Spleen (tissue), 11 donors: Measurements from ENCODE around the gene NUP153. TPM values are rescaled to one million over a fixed set of nuclear protein-coding genes. Genes with fewer than 3 reads are reported as not detected.

Source experiments
- DNase-seq: peaks from one replicate; pipeline ENCODE4 v3.0.0-alpha.2; 2020
- H3K27ac ChIP-seq, 8 donors: fragments of 200-600 bp; sonication (generic) in 7 of 8; 1 replicate in 4 of 8; 2 replicates in 4 of 8; pipeline versions ENCODE4 v1.5.0 to v1.8.0; 2016 to 2021; ENCODE audit warnings: inconsistent platforms in 4 of 8, mild to moderate bottlenecking in 4 of 8, moderate library complexity in 1 of 8
- H3K27me3 ChIP-seq, 7 donors: fragments of 200-600 bp; sonication (generic) in 6 of 7; replicated peaks in 1 of 7; 1 replicate in 4 of 7; 2 replicates in 3 of 7; pipeline versions ENCODE4 v1.5.0 to v1.8.0; 2016 to 2021; ENCODE audit warnings: inconsistent platforms in 3 of 7, mild to moderate bottlenecking in 1 of 7
- H3K36me3 ChIP-seq, 6 donors: fragments of 200-600 bp; sonication (generic) in 5 of 6; 1 replicate in 4 of 6; 2 replicates in 2 of 6; pipeline versions ENCODE4 v1.5.0 to v1.8.0; 2016 to 2021; ENCODE audit warnings: inconsistent platforms in 2 of 6
- H3K4me1 ChIP-seq, 6 donors: fragments of 200-600 bp; sonication (generic) in 5 of 6; 1 replicate in 3 of 6; 2 replicates in 3 of 6; pipeline versions ENCODE4 v1.5.0 to v1.8.0; 2016 to 2021; ENCODE audit warnings: inconsistent platforms in 3 of 6
- H3K4me3 ChIP-seq, 8 donors: fragments of 200-600 bp; sonication (generic) in 7 of 8; 1 replicate in 4 of 8; 2 replicates in 4 of 8; pipeline versions ENCODE4 v1.5.0 to v1.8.0; 2016 to 2021; ENCODE audit warnings: inconsistent platforms in 4 of 8, mild to moderate bottlenecking in 4 of 8, moderate library complexity in 2 of 8
- H3K9me3 ChIP-seq, 8 donors: fragments of 200-600 bp; sonication (generic) in 7 of 8; 1 replicate in 4 of 8; 2 replicates in 4 of 8; pipeline versions ENCODE4 v1.5.0 to v1.8.0; 2016 to 2021; ENCODE audit warnings: inconsistent platforms in 4 of 8
- POLR2A ChIP-seq, 3 donors: fragments of 450-650 bp; IDR thresholded peaks; one replicate each; pipeline ENCODE4 v1.5.1; 2017; ENCODE audit warnings: antibody characterized with exemption in 3 of 3, mild to moderate bottlenecking in 1 of 3
- POLR2AphosphoS5 ChIP-seq, 3 donors: sonication (generic); formaldehyde crosslinking; IDR thresholded peaks; one replicate each; pipeline ENCODE4 v1.5.1; 2017; ENCODE audit warnings: antibody characterized with exemption in 3 of 3
- WGBS, 5 donors: extraction: QIAGEN DNeasy Blood & Tissue Kit in 3 of 5; methylation state at CpG; one replicate each; pipeline versions ENCODE4 v1.1.5 to v1.1.7; 2013 to 2018; 5-methylcytosine and 5-hydroxymethylcytosine counted together
- intact Hi-C: fragments of 100-400 bp; cut with DNase I; formaldehyde crosslinking; loops from one replicate; pipeline ENCODE4 v1.15.0; 2023; ENCODE audit warnings: low total_unique reads
- polyA plus RNA-seq, 3 donors: library from polyadenylated mRNA; stranded (reverse); fragments of 200-250 nt; gene quantifications; one replicate each; pipeline ENCODE4 v1.2.1, GENCODE V29; 2013
- total RNA-seq, 7 donors: library from RNA; depleted of rRNA in 3 of 7; stranded (reverse); fragments of >200 nt in 3 of 7; fragmentation: NEBNext Ultra II Directional in 4 of 7; extraction: Animal tissue kit (Norgen Biotek cat#: 25700) in 4 of 7; gene quantifications; one replicate each; pipeline versions ENCODE4 v1.1.0 to v1.2.1, GENCODE V29; 2016 to 2021
- TF ChIP-seq, protein P1 (sequence below), 11 experiments: fragments of 200-600 bp in 7 of 11; fragments of 450-650 bp in 4 of 11; sonication (generic) in 4 of 11; IDR thresholded peaks in 8 of 11; conservative IDR thresholded peaks in 3 of 11; 1 replicate in 7 of 11; 2 replicates in 4 of 11; pipeline versions ENCODE4 v1.4.0 to v1.8.0; 2016 to 2021; ENCODE audit warnings: antibody characterized with exemption in 11 of 11, inconsistent platforms in 4 of 11, mild to moderate bottlenecking in 1 of 11
- donor health status: healthy with polysubstance abuse.
- donor health status: DM: no; HTN: no; CAD: no; lungs with moderate emphysema.
- donor health status: DM: no; HTN: no; CAD: no.
- donor health status: Bipolar disorder and iron deficiency.
- donor health status: healthy.
- donor health status: DM: no; HTN: no; CAD: no.
- donor health status: DM: yes; HTN: yes; CAD: no.

Gene NUP153
- total and polyA plus RNA-seq, 10 donors = 8.9 to 51.5 (median 45.3) TPM

DNA sequence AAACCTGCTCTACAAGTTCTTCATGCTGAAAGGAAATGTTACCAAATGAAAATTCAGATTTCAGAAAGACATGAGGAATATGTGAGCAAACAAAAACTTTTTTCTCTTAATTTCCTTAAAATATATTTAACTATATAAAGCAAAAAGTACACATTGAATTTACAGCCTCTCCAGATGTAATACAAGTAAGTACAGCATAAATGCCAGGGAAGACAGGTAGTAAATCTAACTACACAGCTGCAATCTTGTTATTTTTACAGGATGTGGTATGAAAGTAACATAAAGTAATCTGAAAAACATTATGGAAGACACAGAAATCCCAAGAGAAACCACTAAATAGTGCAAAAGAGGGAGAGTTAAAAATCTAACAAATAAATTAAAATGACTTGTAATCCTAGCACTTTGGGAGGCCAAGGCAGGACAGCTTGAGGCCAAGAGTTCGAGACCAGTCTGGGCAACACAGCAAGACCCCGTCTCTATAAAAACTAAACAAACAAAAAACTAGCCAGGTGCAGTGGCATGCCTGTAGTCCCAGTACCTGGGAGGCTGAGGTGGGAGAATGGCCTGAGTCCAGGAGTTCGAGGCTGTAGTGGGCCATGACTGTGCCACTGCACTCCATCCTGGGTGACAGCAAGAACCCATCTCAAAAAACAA lies 55.9 kb downstream of the NUP153 start:
- Histone ChIP-seq H3K4me1 (peaks cover 0 to 7% (median 0%) of the 10 kb centered on the region in 6 donors), H3K4me3 (no peak overlapping the region), H3K27ac (no peak overlapping the region), H3K9me3 (no peaks in the 10 kb centered on the region), H3K27me3 (no peaks in the 10 kb centered on the region), H3K36me3 (peaks cover 0 to 96% (median 61%) of the 10 kb centered on the region in 6 donors)
- TF ChIP-seq, protein P1, sequence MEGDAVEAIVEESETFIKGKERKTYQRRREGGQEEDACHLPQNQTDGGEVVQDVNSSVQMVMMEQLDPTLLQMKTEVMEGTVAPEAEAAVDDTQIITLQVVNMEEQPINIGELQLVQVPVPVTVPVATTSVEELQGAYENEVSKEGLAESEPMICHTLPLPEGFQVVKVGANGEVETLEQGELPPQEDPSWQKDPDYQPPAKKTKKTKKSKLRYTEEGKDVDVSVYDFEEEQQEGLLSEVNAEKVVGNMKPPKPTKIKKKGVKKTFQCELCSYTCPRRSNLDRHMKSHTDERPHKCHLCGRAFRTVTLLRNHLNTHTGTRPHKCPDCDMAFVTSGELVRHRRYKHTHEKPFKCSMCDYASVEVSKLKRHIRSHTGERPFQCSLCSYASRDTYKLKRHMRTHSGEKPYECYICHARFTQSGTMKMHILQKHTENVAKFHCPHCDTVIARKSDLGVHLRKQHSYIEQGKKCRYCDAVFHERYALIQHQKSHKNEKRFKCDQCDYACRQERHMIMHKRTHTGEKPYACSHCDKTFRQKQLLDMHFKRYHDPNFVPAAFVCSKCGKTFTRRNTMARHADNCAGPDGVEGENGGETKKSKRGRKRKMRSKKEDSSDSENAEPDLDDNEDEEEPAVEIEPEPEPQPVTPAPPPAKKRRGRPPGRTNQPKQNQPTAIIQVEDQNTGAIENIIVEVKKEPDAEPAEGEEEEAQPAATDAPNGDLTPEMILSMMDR (IDR thresholded peaks at IDR 0.05 in 8 of 11, conservative IDR thresholded peaks at IDR 0.05 in 3 of 11) = no peak
- TF ChIP-seq POLR2AphosphoS5 (IDR thresholded peaks at IDR 0.05) (no peak), POLR2A (IDR thresholded peaks at IDR 0.05) (no peak)
- intact Hi-C loops = no loop called here
- WGBS, 5 donors = 92 to 100% (median 95%) methylated on average over 3 of the region's 3 CpGs
- no peak for DNase-seq

DNA sequence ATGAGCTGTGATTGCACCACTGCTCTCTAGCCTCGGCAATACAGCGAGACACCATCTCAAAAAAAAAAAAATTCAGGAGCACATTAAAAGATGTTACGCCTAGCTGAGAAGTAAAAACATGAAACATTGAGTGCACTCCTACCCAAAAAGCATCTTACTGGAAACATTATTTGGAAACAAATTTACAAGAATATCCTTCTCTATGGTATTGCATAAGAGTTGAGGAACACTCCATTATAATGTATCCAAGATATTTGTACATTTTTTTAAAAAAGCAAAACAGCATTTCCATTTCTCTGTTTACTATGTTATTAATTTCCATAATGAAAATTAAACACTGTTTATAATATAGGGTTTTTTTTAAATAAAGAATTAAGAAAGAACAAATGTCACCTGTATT lies 58.0 kb downstream of the NUP153 start:
- no peak overlapping the region for H3K4me3 ChIP-seq
- TF ChIP-seq POLR2A (IDR thresholded peaks at IDR 0.05) (no peak), POLR2AphosphoS5 (IDR thresholded peaks at IDR 0.05) (no peak)
- TF ChIP-seq, protein P1 (IDR thresholded peaks at IDR 0.05 in 8 of 11, conservative IDR thresholded peaks at IDR 0.05 in 3 of 11) = no peak
- H3K27me3 ChIP-seq = no peaks in the 10 kb centered on the region
- intact Hi-C loops = no loop called here
- no peaks in the 10 kb centered on the region for H3K9me3 ChIP-seq
- peaks cover 0 to 7% (median 0%) of the 10 kb centered on the region in 6 donors for H3K4me1 ChIP-seq
- DNase-seq = no peak
- 91 to 96% (median 94%) methylated on average over 3 of the region's 3 CpGs for WGBS, 5 donors
- peaks cover 4 to 96% (median 69%) of the 10 kb centered on the region in 6 donors for H3K36me3 ChIP-seq
- no peak overlapping the region for H3K27ac ChIP-seq

DNA sequence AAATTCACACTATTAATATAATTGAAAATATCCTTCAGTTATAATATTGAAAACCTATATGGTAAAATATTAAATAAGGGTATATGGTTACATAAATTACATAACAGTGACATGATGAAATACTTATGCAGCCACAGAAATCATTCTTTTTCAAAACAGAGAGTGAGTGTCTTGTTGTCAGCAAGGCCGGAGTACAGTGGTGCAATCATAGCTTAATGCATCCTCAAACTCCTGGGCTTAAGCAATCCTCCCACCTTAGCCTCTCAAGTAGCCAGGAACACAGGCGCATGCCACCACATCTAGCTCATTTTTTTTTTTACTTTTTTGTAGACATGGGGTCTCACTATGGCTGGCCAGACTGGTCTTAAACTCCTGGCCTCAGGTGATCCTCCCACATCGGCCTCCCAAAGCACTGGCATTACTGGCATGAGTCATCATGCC lies 66.2 kb downstream of the NUP153 start:
- H3K27ac ChIP-seq = peak overlapping the region in 1 of 8 donors; percentile 22
- no peak for DNase-seq
- 73 to 95% (median 84%) methylated on average over 3 of the region's 3 CpGs for WGBS, 5 donors
- intact Hi-C loops = no loop called here
- no peaks in the 10 kb centered on the region for H3K27me3 ChIP-seq
- peaks cover 0 to 17% (median 0%) of the 10 kb centered on the region in 6 donors for H3K4me1 ChIP-seq
- H3K36me3 ChIP-seq = peaks cover 4 to 100% (median 74%) of the 10 kb centered on the region in 6 donors
- TF ChIP-seq, protein P1 (IDR thresholded peaks at IDR 0.05 in 8 of 11, conservative IDR thresholded peaks at IDR 0.05 in 3 of 11) = no peak
- TF ChIP-seq POLR2A (IDR thresholded peaks at IDR 0.05) (no peak), POLR2AphosphoS5 (IDR thresholded peaks at IDR 0.05) (no peak)
- H3K4me3 ChIP-seq = no peak overlapping the region
- H3K9me3 ChIP-seq = no peaks in the 10 kb centered on the region

DNA sequence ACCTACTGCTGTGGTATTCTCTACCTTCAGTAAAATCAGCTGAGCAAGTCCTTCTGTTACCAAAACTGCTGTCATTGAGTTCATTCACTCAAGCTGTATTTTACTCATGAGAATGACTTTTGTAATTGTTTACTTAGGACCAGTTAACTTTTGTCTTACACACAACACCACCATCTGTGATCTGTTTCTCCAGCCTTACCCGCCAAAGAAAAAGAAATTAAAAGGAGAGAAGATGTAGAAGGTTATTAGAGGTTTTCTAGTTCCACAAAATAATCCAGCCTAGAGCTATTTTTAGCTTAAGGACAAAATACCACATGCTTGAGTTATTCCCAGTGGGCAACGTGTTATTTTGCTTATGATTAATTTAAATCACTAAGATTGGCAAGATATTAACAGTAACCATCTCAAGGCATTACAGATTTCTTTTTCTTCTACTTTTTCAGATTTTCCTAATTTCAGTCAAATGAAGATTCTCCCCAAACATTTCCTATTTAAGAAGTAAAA lies 68.5 kb downstream of the NUP153 start:
- Histone ChIP-seq H3K36me3 (peaks cover 0 to 100% (median 56%) of the 10 kb centered on the region in 6 donors), H3K4me3 (no peak overlapping the region)

More for the DNA sequence above, 68.5 kb downstream of the NUP153 start:
- intact Hi-C loops = no loop called here
- DNase-seq = no peak
- no peak overlapping the region for H3K27ac ChIP-seq
- WGBS, 5 donors = 76 to 86% (median 78%) methylated on average over 2 of the region's 2 CpGs
- H3K4me1 ChIP-seq = peaks cover 0 to 29% (median 6%) of the 10 kb centered on the region in 6 donors
- H3K27me3 ChIP-seq = no peaks in the 10 kb centered on the region
- TF ChIP-seq POLR2AphosphoS5 (IDR thresholded peaks at IDR 0.05) = no peak
- no peak for TF ChIP-seq POLR2A (IDR thresholded peaks at IDR 0.05)
- TF ChIP-seq, protein P1 (IDR thresholded peaks at IDR 0.05 in 8 of 11, conservative IDR thresholded peaks at IDR 0.05 in 3 of 11) = no peak
- no peaks in the 10 kb centered on the region for H3K9me3 ChIP-seq
